Activated CD8-positive, alpha-beta T cell treated with anti-CD3 and anti-CD28 coated beads for 36 hours (primary cell): Measurements from ENCODE around the gene MRPL28. TPM values are rescaled to one million over a fixed set of nuclear protein-coding genes. Genes with fewer than 3 reads are reported as not detected.

Experiments
- ATAC-seq: fragments of 200-7000 bp; cut with Tn5 transposase; one replicate; pipeline ENCODE4 v1.10.0; 2021; ENCODE audit warnings: mild to moderate bottlenecking, moderate library complexity
- CTCF ChIA-PET: fragments of 350-600 bp; sonication (Branson Sonifier 250); formaldehyde crosslinking; loops from one replicate; lab custom pipeline; 2021; ENCODE audit warnings: antibody characterized with exemption; lab: Charles Lee
- POLR2A ChIA-PET: fragments of 350-600 bp; sonication (Branson Sonifier 250); formaldehyde crosslinking; loops from one replicate; lab custom pipeline; 2021; ENCODE audit warnings: antibody characterized with exemption; lab: Charles Lee
- DNase-seq: peaks from one replicate; pipeline ENCODE4 v3.0.0-alpha.2; 2020
- H3K27ac Mint-ChIP-seq: one replicate; pipeline ENCODE4 v1.8.0; 2021; ENCODE audit warnings: mild to moderate bottlenecking, mixed read lengths
- H3K27me3 Mint-ChIP-seq: one replicate; pipeline ENCODE4 v1.8.0; 2021; ENCODE audit warnings: mixed read lengths
- H3K36me3 Mint-ChIP-seq: one replicate; pipeline ENCODE4 v1.8.0; 2021; ENCODE audit warnings: low read depth, mixed read lengths
- H3K4me1 Mint-ChIP-seq: one replicate; pipeline ENCODE4 v1.8.0; 2021; ENCODE audit warnings: low read depth, mixed read lengths
- H3K4me3 Mint-ChIP-seq: one replicate; pipeline ENCODE4 v1.8.0; 2021; ENCODE audit warnings: mild to moderate bottlenecking, moderate library complexity, mixed read lengths
- H3K9me3 Mint-ChIP-seq: one replicate; pipeline ENCODE4 v1.8.0; 2021; ENCODE audit warnings: mixed read lengths
- CTCF ChIP-seq: fragments of 200-600 bp; IDR thresholded peaks from one replicate; pipeline ENCODE4 v1.8.0; 2022; ENCODE audit warnings: antibody characterized with exemption, mild to moderate bottlenecking
- intact Hi-C: fragments of 100-400 bp; cut with micrococcal nuclease; formaldehyde crosslinking; loops from one replicate; pipeline ENCODE4 v1.10.0; 2022
- total RNA-seq, 2 experiments: library from RNA; stranded (reverse); gene quantifications; one replicate each; pipeline ENCODE4 v1.2.3, GENCODE V29; 2021

MRPL28 gene
- total RNA-seq, 2 experiments from 2014 or later, result 95.0 to 98.2 TPM

- H3K9me3 Mint-ChIP-seq, result no peaks in the 10 kb centered on the region
- DNase-seq, result peak; percentile 26
- peaks cover 15% of the 10 kb centered on the region for H3K36me3 Mint-ChIP-seq
- no peaks in the 10 kb centered on the region for H3K27me3 Mint-ChIP-seq
- peak overlapping the region; percentile 12 for H3K4me3 Mint-ChIP-seq
- CTCF ChIA-PET, result interaction anchor here (0.6 to 1.4 kb wide), 4 partner anchors 17 to 161 kb away, joined by 3 to 4 read pairs (median 3); partner anchors contain the start of gene MRPL28
- TF ChIP-seq CTCF, result no peak
- no peak for ATAC-seq
- peaks cover 40% of the 10 kb centered on the region for H3K4me1 Mint-ChIP-seq
- POLR2A ChIA-PET, result interaction anchor here (1.7 kb wide), 1 partner anchor 13 kb away, joined by 6 read pairs; no protein-coding TSS in a partner anchor
- peak overlapping the region; percentile 36 for H3K27ac Mint-ChIP-seq
- intact Hi-C loops, result loop anchor here (10.0 kb wide), 1 partner anchor 119 kb away; the partner anchor contains the start of gene FAM234A
These were observed 16.7 kb downstream of the MRPL28 start for GRCh38 chr16:353404-354290.

DNA sequence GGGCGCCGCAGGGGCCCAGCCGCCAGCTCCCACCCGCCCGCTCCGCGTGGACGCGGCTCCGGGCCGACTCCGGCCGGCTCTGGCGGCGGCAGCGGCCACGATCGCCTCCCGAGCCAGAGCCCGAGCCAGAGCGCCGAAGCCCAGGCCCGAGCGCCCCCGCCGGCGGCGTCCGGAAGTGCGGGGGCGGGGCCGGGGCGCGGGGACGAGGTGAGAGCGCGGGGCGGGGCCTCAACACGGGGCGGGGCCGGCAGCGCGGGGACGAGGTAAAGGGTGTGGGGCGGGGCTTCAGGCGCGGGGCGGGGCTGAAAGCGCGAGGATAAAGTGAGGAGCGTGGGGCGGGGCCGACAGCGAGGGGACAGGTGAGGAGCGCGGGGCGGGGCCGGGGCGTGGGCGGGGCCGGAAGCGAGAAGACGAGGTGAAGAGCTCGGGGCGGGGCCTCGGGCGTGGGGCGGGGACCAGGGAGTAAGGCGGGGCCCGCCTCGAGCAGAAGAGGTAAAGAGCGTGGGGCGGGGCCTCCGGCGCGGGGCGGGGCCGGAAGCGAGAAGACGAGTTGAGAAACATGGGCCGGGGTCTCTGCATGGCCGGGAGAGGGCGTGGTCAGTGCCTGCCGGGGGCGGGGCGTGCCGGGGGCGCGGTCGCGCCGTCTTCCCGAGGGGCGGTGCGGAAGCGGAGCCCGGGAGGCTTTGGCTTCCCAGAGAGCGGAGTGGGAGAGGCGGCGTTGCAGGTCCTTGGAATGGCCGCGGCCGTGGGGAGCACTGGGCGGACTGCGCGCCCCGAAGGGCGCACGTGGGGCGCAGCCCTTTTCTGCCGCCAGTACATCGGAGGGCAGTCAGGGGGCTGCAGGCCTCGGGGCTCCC is 17.6 kb downstream of the MRPL28 start, which contains the start of gene AXIN1:
TSS of gene AXIN1 (minus strand) at position 177 of the 857 bp plus-strand sequence. CDS start 5,698 bp downstream, outside the sequence.
- TF ChIP-seq CTCF, result no peak
- intact Hi-C loops, result loop anchor here (10.0 kb wide), 1 partner anchor 118 kb away; the partner anchor contains the start of gene FAM234A
- POLR2A ChIA-PET, result interaction anchor here (1.0 to 2.4 kb wide), 6 partner anchors 9 to 124 kb away, joined by 3 to 9 read pairs (median 5); partner anchors contain the start of genes FAM234A and LUC7L
- Mint-ChIP-seq H3K36me3 (peaks cover 18% of the 10 kb centered on the region), H3K4me3 (peak within 1 kb of the TSS; percentile 80), H3K27ac (peak within 1 kb of the TSS; percentile 84), H3K27me3 (no peaks in the 10 kb centered on the region), H3K4me1 (peaks cover 49% of the 10 kb centered on the region), H3K9me3 (no peaks in the 10 kb centered on the region)
- peak; percentile 92 for ATAC-seq
- CTCF ChIA-PET, result interaction anchor here (0.6 to 1.4 kb wide), 3 partner anchors 18 to 160 kb away, joined by 3 to 4 read pairs (median 3); partner anchors contain the start of gene MRPL28
- DNase-seq, result peak; percentile 100

DNA sequence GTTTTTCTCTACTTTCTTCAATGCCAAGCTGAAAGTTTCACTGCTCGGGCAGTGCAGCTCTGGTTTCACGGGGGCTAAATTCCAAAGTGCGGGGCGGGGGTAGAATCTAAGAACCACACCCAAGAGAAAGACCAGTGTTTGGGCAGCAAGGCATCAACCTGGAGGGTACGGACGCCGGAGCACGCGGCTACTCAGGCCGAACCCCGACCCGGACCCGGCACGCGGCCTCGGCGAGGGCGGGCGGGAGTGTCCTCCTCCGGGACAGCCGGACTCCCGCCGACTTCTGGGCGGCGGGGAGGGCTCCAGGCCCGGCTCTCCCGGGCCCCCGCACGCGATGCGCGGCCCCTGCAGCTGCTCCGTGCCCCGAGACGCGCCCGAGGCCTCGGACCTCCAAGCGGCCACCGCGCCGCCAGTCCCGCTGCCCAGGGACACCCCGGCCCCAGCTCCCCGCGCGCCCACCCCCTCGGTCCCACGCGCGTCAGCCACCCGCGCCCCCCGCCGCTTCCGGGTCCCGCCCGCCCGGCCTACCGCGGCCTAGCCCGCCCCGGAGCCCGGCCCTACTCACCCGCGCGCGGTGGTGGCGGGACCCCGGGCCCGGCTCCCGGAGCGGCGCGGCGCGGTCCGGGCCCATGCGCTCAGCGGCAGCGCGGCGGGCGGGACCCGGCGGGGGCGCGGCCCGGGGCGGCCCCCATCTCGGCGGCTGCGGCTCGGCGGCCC is 18.4 kb downstream of the MRPL28 start:
- ATAC-seq, result peak; percentile 6
- peaks cover 22% of the 10 kb centered on the region for H3K36me3 Mint-ChIP-seq

More for the DNA sequence above, 18.4 kb downstream of the MRPL28 start:
- intact Hi-C loops, result loop anchor here (10.0 kb wide), 1 partner anchor 117 kb away; the partner anchor contains the start of gene FAM234A
- Mint-ChIP-seq H3K27ac (peak overlapping the region; percentile 84), H3K4me3 (peak overlapping the region; percentile 80), H3K27me3 (no peaks in the 10 kb centered on the region), H3K9me3 (no peaks in the 10 kb centered on the region), H3K4me1 (peaks cover 57% of the 10 kb centered on the region)
- DNase-seq, result no peak
- POLR2A ChIA-PET, result interaction anchor here (1.0 to 2.4 kb wide), 5 partner anchors 9 to 123 kb away, joined by 3 to 9 read pairs (median 4); partner anchors contain the start of genes FAM234A and LUC7L
- no peak for TF ChIP-seq CTCF
- CTCF ChIA-PET, result interaction anchor here (1.0 to 1.6 kb wide), 5 partner anchors 10 to 245 kb away, joined by 3 to 5 read pairs (median 4); partner anchors contain the start of genes FAM234A and MRPL28
